Right lobe of liver (tissue), 4 donors: Measurements from ENCODE around the gene TMPRSS5.

Experiments
- POLR2A ChIP-seq: fragments of 450-650 bp; IDR thresholded peaks from one replicate; pipeline ENCODE4 v1.6.1; 2017; ENCODE audit warnings: antibody characterized with exemption, mild to moderate bottlenecking
- TF ChIP-seq, protein P1 (sequence below), 4 donors: fragments of 200-600 bp in 3 of 4; fragments of 450-650 bp in 1 of 4; IDR thresholded peaks; one replicate each; pipeline versions ENCODE4 v1.5.1 to v1.8.0; 2016 to 2022; ENCODE audit warnings: antibody characterized with exemption in 4 of 4, mild to moderate bottlenecking in 2 of 4
- donor health status: DM: no; HTN: no; CAD: no.
- donor health status: DM: no; HTN: no; CAD: no.
- donor health status: DM: no; HTN: yes; CAD: no.

DNA sequence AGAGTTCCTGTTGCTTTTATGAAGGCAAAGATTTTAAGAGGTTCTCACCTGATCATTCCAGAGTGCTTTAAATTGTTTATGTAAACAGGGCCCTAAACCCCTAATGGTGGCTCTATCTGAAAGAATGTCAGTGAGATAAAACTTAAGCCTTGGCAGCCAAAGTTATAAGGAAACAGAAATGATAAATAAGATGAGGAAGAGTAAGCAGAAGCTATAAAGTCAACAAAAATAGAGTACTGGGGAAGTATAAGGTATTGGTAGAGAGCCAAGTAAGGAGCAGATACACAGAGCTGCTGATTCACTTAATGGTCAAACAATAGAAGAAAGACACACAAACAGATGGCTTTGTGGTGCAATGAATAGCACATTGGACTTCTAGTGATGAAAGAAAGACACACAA lies 37.9 kb downstream of the TMPRSS5 start:
- TF ChIP-seq, protein P1, sequence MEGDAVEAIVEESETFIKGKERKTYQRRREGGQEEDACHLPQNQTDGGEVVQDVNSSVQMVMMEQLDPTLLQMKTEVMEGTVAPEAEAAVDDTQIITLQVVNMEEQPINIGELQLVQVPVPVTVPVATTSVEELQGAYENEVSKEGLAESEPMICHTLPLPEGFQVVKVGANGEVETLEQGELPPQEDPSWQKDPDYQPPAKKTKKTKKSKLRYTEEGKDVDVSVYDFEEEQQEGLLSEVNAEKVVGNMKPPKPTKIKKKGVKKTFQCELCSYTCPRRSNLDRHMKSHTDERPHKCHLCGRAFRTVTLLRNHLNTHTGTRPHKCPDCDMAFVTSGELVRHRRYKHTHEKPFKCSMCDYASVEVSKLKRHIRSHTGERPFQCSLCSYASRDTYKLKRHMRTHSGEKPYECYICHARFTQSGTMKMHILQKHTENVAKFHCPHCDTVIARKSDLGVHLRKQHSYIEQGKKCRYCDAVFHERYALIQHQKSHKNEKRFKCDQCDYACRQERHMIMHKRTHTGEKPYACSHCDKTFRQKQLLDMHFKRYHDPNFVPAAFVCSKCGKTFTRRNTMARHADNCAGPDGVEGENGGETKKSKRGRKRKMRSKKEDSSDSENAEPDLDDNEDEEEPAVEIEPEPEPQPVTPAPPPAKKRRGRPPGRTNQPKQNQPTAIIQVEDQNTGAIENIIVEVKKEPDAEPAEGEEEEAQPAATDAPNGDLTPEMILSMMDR (IDR thresholded peaks at IDR 0.05), result no peak
- TF ChIP-seq POLR2A, result no peak
